MM.1S (cell line): ENCODE data around the gene UGT2A2.

ENCODE experiments used
- DNase-seq: peaks from one replicate; pipeline ENCODE4 v3.0.0-alpha.2; 2015
- H2AFZ ChIP-seq: fragments of 300-600 bp; sonication (generic); 2 replicates; pipeline ENCODE4 v1.6.0; 2016; ENCODE audit warnings: antibody characterized with exemption, low read length
- H3F3A ChIP-seq: fragments of 300-600 bp; sonication (generic); 2 replicates; pipeline ENCODE4 v1.6.1; 2016; ENCODE audit warnings: mild to moderate bottlenecking, antibody characterized with exemption, low read length, moderate library complexity, mixed read lengths; ENCODE audit not compliant: insufficient read depth
- H3K27ac ChIP-seq: fragments of 300-600 bp; sonication (generic); 2 replicates; pipeline ENCODE4 v1.5.1; 2016; ENCODE audit warnings: mild to moderate bottlenecking, low read length
- H3K27me3 ChIP-seq: fragments of 300-600 bp; sonication (generic); replicated peaks from 2 replicates; pipeline ENCODE4 v1.6.0; 2016; ENCODE audit warnings: low read length; ENCODE audit not compliant: insufficient read depth
- H3K36me3 ChIP-seq: fragments of 300-600 bp; sonication (generic); replicated peaks from 2 replicates; pipeline ENCODE4 v1.6.1; 2016; ENCODE audit warnings: mild to moderate bottlenecking, low read length, mixed read lengths; ENCODE audit not compliant: insufficient read depth
- H3K4me1 ChIP-seq: fragments of 300-600 bp; sonication (generic); 2 replicates; pipeline ENCODE4 v1.6.1; 2016; ENCODE audit warnings: low read length, mixed read lengths
- H3K4me2 ChIP-seq: fragments of 300-600 bp; sonication (generic); 2 replicates; pipeline ENCODE4 v1.6.0; 2016; ENCODE audit warnings: low read depth, low read length
- H3K4me3 ChIP-seq: fragments of 300-600 bp; sonication (generic); 2 replicates; pipeline ENCODE4 v1.5.1; 2016; ENCODE audit warnings: low read length, mixed read lengths
- H3K79me2 ChIP-seq: fragments of 300-600 bp; sonication (generic); 2 replicates; pipeline ENCODE4 v1.6.1; 2016; ENCODE audit warnings: mixed run types, low read length, mixed read lengths
- H3K9ac ChIP-seq: fragments of 300-600 bp; sonication (generic); 2 replicates; pipeline ENCODE4 v1.6.1; 2016; ENCODE audit warnings: low read length, mixed read lengths
- H3K9me2 ChIP-seq: fragments of 300-600 bp; sonication (generic); replicated peaks from 2 replicates; pipeline ENCODE4 v1.6.1; 2016; ENCODE audit warnings: mild to moderate bottlenecking, low read length, mixed read lengths; ENCODE audit not compliant: insufficient read depth
- H3K9me3 ChIP-seq: fragments of 300-600 bp; sonication (generic); replicated peaks from 2 replicates; pipeline ENCODE4 v1.6.1; 2016; ENCODE audit warnings: mild to moderate bottlenecking, low read length, mixed read lengths; ENCODE audit not compliant: insufficient read depth
- H4K20me1 ChIP-seq: fragments of 300-600 bp; sonication (generic); 2 replicates; pipeline ENCODE4 v1.6.1; 2016; ENCODE audit warnings: mild to moderate bottlenecking, low read length, moderate library complexity, mixed read lengths; ENCODE audit not compliant: insufficient read depth
- CTCF ChIP-seq: fragments of 300-600 bp; sonication (generic); IDR thresholded peaks from 2 replicates; pipeline ENCODE4 v1.5.1; 2016; ENCODE audit warnings: antibody characterized with exemption, low read length, mixed read lengths
- EZH2 ChIP-seq: fragments of 300-600 bp; sonication (generic); optimal IDR thresholded peaks from 2 replicates; pipeline ENCODE3; 2017; ENCODE audit warnings: low read depth, mild to moderate bottlenecking, antibody characterized with exemption, low read length, mixed read lengths
- EZH2phosphoT487 ChIP-seq: fragments of 300-600 bp; sonication (generic); IDR thresholded peaks from 2 replicates; pipeline ENCODE4 v1.6.1; 2018; ENCODE audit warnings: antibody characterized with exemption, low read length

Gene UGT2A2

GRCh38 chr4:69650872-69651271 lies 11.4 kb upstream of the UGT2A2 start:
- no peaks in the 10 kb centered on the region for H3K9me2 ChIP-seq
- H2AFZ ChIP-seq, result no peak overlapping the region
- H3K4me3 ChIP-seq, result no peak overlapping the region
- no peak for DNase-seq
- TF ChIP-seq EZH2phosphoT487, result no peak
- no peaks in the 10 kb centered on the region; the same call in 1 of the 2 replicates for H3K36me3 ChIP-seq
- H3K9me3 ChIP-seq, result no peaks in the 10 kb centered on the region
- H3K27me3 ChIP-seq, result no peaks in the 10 kb centered on the region
- H3K79me2 ChIP-seq, result no peaks in the 10 kb centered on the region
- H4K20me1 ChIP-seq, result no peaks in the 10 kb centered on the region
- no peaks in the 10 kb centered on the region for H3K4me1 ChIP-seq
- H3K4me2 ChIP-seq, result no peak overlapping the region
- no peaks in the 10 kb centered on the region for H3F3A ChIP-seq
- no peak overlapping the region for H3K27ac ChIP-seq
- no peak overlapping the region for H3K9ac ChIP-seq

DNA sequence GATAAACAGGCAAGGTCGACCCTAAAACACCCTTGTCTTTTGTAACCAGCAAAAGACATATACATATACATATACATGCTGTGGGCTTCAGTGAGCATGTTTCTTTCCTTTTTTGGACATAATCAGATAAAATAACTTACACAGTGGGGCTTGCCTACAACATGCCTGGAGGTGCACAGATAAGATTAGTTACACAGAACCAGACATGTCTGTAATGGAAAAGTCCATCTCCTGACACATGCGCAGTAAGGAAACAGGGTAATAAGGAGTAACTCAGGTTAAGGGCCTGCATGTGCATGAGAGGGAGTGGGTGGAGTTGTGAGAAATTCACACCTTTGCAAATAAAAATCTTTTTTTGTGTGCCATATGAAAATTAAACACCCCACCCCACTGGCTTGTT lies 10.2 kb upstream of the UGT2A2 start:
- H3F3A ChIP-seq, result no peaks in the 10 kb centered on the region
- no peak overlapping the region for H3K4me3 ChIP-seq
- H3K36me3 ChIP-seq, result no peaks in the 10 kb centered on the region; the same call in 1 of the 2 replicates
- H3K9ac ChIP-seq, result no peak overlapping the region
- no peaks in the 10 kb centered on the region for H3K9me2 ChIP-seq
- no peak overlapping the region for H2AFZ ChIP-seq
- no peak overlapping the region for H3K27ac ChIP-seq
- no peak for TF ChIP-seq CTCF
- no peak for TF ChIP-seq EZH2
- TF ChIP-seq EZH2phosphoT487, result no peak
- no peaks in the 10 kb centered on the region for H4K20me1 ChIP-seq
- no peaks in the 10 kb centered on the region for H3K4me1 ChIP-seq
- H3K4me2 ChIP-seq, result no peak overlapping the region
- no peaks in the 10 kb centered on the region for H3K9me3 ChIP-seq
- H3K27me3 ChIP-seq, result no peaks in the 10 kb centered on the region
- H3K79me2 ChIP-seq, result no peaks in the 10 kb centered on the region
- no peak for DNase-seq

DNA sequence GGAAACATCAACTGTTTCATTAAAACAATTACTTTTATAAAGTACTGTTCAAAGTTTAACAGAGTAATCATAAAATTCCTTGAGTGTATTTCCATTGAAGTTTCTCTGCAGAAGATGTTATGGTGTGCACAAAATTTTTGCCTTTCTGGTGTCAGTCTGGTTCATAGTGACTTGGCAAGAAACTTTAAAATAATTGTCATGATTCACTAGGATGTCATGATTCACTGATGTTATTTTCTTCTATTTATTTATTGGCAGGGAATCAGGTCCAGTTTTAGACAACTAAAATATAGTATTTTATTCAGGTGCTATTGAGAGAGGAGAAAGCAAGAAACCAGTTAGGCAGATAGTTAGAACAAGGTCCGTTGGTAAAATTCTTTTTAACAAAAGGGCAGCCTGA lies 9.8 kb upstream of the UGT2A2 start:
- H3K9me2 ChIP-seq, result no peaks in the 10 kb centered on the region
- no peak overlapping the region for H3K9ac ChIP-seq
- TF ChIP-seq CTCF (no peak), EZH2phosphoT487 (no peak), EZH2 (no peak)
- H3K4me2 ChIP-seq, result no peak overlapping the region
- no peaks in the 10 kb centered on the region for H3K79me2 ChIP-seq
- H3K9me3 ChIP-seq, result no peaks in the 10 kb centered on the region
- no peak overlapping the region for H2AFZ ChIP-seq
- no peaks in the 10 kb centered on the region for H3K4me1 ChIP-seq
- no peaks in the 10 kb centered on the region for H3K27me3 ChIP-seq
- H3K4me3 ChIP-seq, result no peak overlapping the region
- no peaks in the 10 kb centered on the region; the same call in 1 of the 2 replicates for H3K36me3 ChIP-seq
- H3F3A ChIP-seq, result no peaks in the 10 kb centered on the region
- H3K27ac ChIP-seq, result no peak overlapping the region
- H4K20me1 ChIP-seq, result no peaks in the 10 kb centered on the region
- no peak for DNase-seq

- Histone ChIP-seq H3K9me3 (no peaks in the 10 kb centered on the region), H2AFZ (no peak overlapping the region), H3K27ac (no peak overlapping the region), H3K79me2 (no peaks in the 10 kb centered on the region), H3K4me2 (no peak overlapping the region), H3K9me2 (no peaks in the 10 kb centered on the region), H3K27me3 (no peaks in the 10 kb centered on the region), H3K9ac (no peak overlapping the region), H3F3A (no peaks in the 10 kb centered on the region), H3K4me1 (no peaks in the 10 kb centered on the region), H3K36me3 (no peaks in the 10 kb centered on the region), H3K4me3 (no peak overlapping the region), H4K20me1 (no peaks in the 10 kb centered on the region)
- no peak for TF ChIP-seq CTCF
- TF ChIP-seq EZH2phosphoT487, result no peak
- no peak for TF ChIP-seq EZH2
- DNase-seq, result no peak
These were observed 3.5 kb upstream of the UGT2A2 start for GRCh38 chr4:69642961-69643360.
